A549 (cell line): ENCODE measurements around the gene HDAC2. TPM values are rescaled to one million over a fixed set of nuclear protein-coding genes. Genes with fewer than 3 reads are reported as not detected.

Source experiments
- ATAC-seq, 2 experiments: fragments of 200-7000 bp in 1 of 2; fragments of >200 bp in 1 of 2; cut with Nextera tagmentation in 1 of 2; cut with Tn5 transposase in 1 of 2; 3 replicates each; pipeline versions ENCODE4 v1.8.0 to v1.9.1; 2018 to 2020; ENCODE audit warnings: mild to moderate bottlenecking in 1 of 2, moderate library complexity in 1 of 2
- CTCF ChIA-PET: fragments of 300-600 bp; sonication (Branson Sonifier 250); formaldehyde crosslinking; extraction: SDS; loops from one replicate; lab custom pipeline; 2021; ENCODE audit warnings: antibody characterized with exemption, inconsistent platforms; lab: Yijun Ruan, JAX
- POLR2A ChIA-PET: fragments of 350-600 bp; formaldehyde crosslinking; extraction: SDS; loops from one replicate; lab custom pipeline; 2021; ENCODE audit warnings: antibody characterized with exemption, inconsistent platforms; lab: Yijun Ruan, JAX
- DNase-seq, 2 experiments: peaks; one replicate each; pipeline versions ENCODE4 v3.0.0 to v3.0.0-alpha.2; 2011 to 2016; ENCODE audit warnings: low read depth in 1 of 2, low spot score in 1 of 2
- FAIRE-seq: peaks from 2 replicates; lab custom pipeline; 2011; peaks lifted over from hg19 to GRCh38; lab: Jason Lieb, UNC
- H3K27ac ChIP-seq, 2 experiments: fragments of >200 bp; sonication (Bioruptor Twin); formaldehyde crosslinking; 3 replicates each; pipeline ENCODE4 v1.5.1; 2016 to 2017
- H3K4me1 ChIP-seq: fragments of >200 bp; sonication (Bioruptor Twin); formaldehyde crosslinking; 3 replicates; pipeline ENCODE4 v1.6.1; 2016
- H3K4me2 ChIP-seq: fragments of >200 bp; sonication (Bioruptor Twin); formaldehyde crosslinking; 3 replicates; pipeline ENCODE4 v1.6.1; 2016
- H3K4me3 ChIP-seq: fragments of >200 bp; sonication (Bioruptor Twin); formaldehyde crosslinking; 3 replicates; pipeline ENCODE4 v1.5.1; 2016
- H3K9me3 ChIP-seq: fragments of >200 bp; sonication (Bioruptor Twin); formaldehyde crosslinking; 3 replicates; pipeline ENCODE4 v1.6.1; 2016
- BHLHE40 ChIP-seq: IDR thresholded peaks from 2 replicates; pipeline ENCODE4 v1.6.1; 2012; ENCODE audit warnings: low read depth, low read length, inconsistent platforms
- CBX2 ChIP-seq: fragments of 200-600 bp; sonication (generic); IDR thresholded peaks from 2 replicates; pipeline ENCODE4 v1.6.1; 2016; ENCODE audit warnings: low read depth, mild to moderate bottlenecking, borderline replicate concordance
- CHD4 ChIP-seq: fragments of 200-600 bp; sonication (generic); IDR thresholded peaks from 2 replicates; pipeline ENCODE4 v1.6.1; 2016; ENCODE audit warnings: antibody characterized with exemption, mild to moderate bottlenecking, borderline replicate concordance
- CTCF ChIP-seq: fragments of >200 bp; sonication (Bioruptor Twin); formaldehyde crosslinking; IDR thresholded peaks from 3 replicates; pipeline ENCODE4 v1.5.1; 2016
- EHF ChIP-seq: fragments of 250-450 bp; sonication (Bioruptor Pico); IDR thresholded peaks from 2 replicates; pipeline ENCODE4 v1.5.0; 2020; ENCODE audit warnings: mild to moderate bottlenecking
- ESRRA ChIP-seq: fragments of 150-350 bp; IDR thresholded peaks from 2 replicates; pipeline ENCODE4 v1.6.1; 2014; ENCODE audit warnings: mild to moderate bottlenecking, low read length, borderline replicate concordance
- HDAC2 ChIP-seq: fragments of 200-600 bp; sonication (generic); IDR thresholded peaks from 2 replicates; pipeline ENCODE4 v1.6.1; 2016
- HEYL ChIP-seq: fragments of 250-450 bp; sonication (Bioruptor Pico); IDR thresholded peaks from 2 replicates; pipeline ENCODE4 v1.8.0; 2021; ENCODE audit warnings: mild to moderate bottlenecking, moderate library complexity
- HOXB13 ChIP-seq: fragments of 250-450 bp; sonication (Bioruptor Pico); IDR thresholded peaks from 2 replicates; pipeline ENCODE4 v1.5.0; 2020; ENCODE audit warnings: low read depth, mild to moderate bottlenecking, moderate library complexity
- JUNB ChIP-seq: fragments of >200 bp; sonication (Bioruptor Twin); formaldehyde crosslinking; IDR thresholded peaks from 2 replicates; pipeline ENCODE4 v1.6.1; 2016
- KDM1A ChIP-seq: fragments of 200-600 bp; sonication (generic); IDR thresholded peaks from 2 replicates; pipeline ENCODE4 v1.6.1; 2016; ENCODE audit warnings: low read depth, mild to moderate bottlenecking
- KDM5A ChIP-seq: fragments of 200-600 bp; sonication (generic); IDR thresholded peaks from 2 replicates; pipeline ENCODE4 v1.6.1; 2016; ENCODE audit warnings: antibody characterized with exemption, mild to moderate bottlenecking
- MAZ ChIP-seq: fragments of 150-350 bp; IDR thresholded peaks from 2 replicates; pipeline ENCODE4 v1.6.1; 2014; ENCODE audit warnings: antibody characterized with exemption, low read depth, low read length, borderline replicate concordance
- MYC ChIP-seq: IDR thresholded peaks from 2 replicates; pipeline ENCODE4 v1.6.1; 2012; ENCODE audit warnings: mild to moderate bottlenecking, inconsistent platforms, low read length, improper control_type of control experiment, borderline replicate concordance
- NFE2L2 ChIP-seq: fragments of 150-350 bp; conservative IDR thresholded peaks from 2 replicates; pipeline ENCODE4 v1.6.1; 2014; ENCODE audit warnings: low read length
- RAD21 ChIP-seq, 2 experiments: fragments of >200 bp in 1 of 2; sonication (Bioruptor Twin) in 1 of 2; formaldehyde crosslinking in 1 of 2; IDR thresholded peaks in 1 of 2; conservative IDR thresholded peaks in 1 of 2; 2 replicates in 1 of 2; 3 replicates in 1 of 2; pipeline ENCODE4 v1.6.1; 2012 to 2018; ENCODE audit warnings: inconsistent platforms in 1 of 2
- RCOR1 ChIP-seq: fragments of 150-350 bp; IDR thresholded peaks from 2 replicates; pipeline ENCODE4 v1.6.1; 2014; ENCODE audit warnings: antibody characterized with exemption, low read length, low read depth
- REST ChIP-seq: fragments of 200-600 bp; sonication (generic); IDR thresholded peaks from 2 replicates; pipeline ENCODE4 v1.6.1; 2016; ENCODE audit warnings: antibody characterized with exemption, mild to moderate bottlenecking, moderate library complexity
- SMC3 ChIP-seq: fragments of >200 bp; sonication (Bioruptor Twin); formaldehyde crosslinking; IDR thresholded peaks from 3 replicates; pipeline ENCODE4 v1.6.1; 2018; ENCODE audit warnings: inconsistent platforms
- USF2 ChIP-seq: fragments of 450-650 bp; IDR thresholded peaks from 2 replicates; pipeline ENCODE4 v1.6.1; 2014; ENCODE audit warnings: antibody characterized with exemption
- ZC3H11A ChIP-seq: fragments of 450-650 bp; IDR thresholded peaks from 2 replicates; pipeline ENCODE4 v1.6.1; 2014; ENCODE audit warnings: antibody characterized with exemption, mild to moderate bottlenecking
- ZNF302 ChIP-seq: fragments of 250-450 bp; sonication (Bioruptor Pico); IDR thresholded peaks from 2 replicates; pipeline ENCODE4 v1.9.0; 2021; ENCODE audit warnings: inconsistent platforms, mild to moderate bottlenecking, moderate library complexity
- WGBS: methylation state at CpG from one replicate; pipeline ENCODE4 v1.1.6; 2017; ENCODE audit errors: missing lambda C conversion rate; 5-methylcytosine and 5-hydroxymethylcytosine counted together
- polyA plus RNA-seq, 4 experiments: library from polyadenylated mRNA; depleted of rRNA in 3 of 4; stranded (reverse); fragments of >200 nt; fragmentation: RNase III in 1 of 4; extraction: RNeasy Plus Mini Kit Qiagen cat#74134 plus additional on column Dnase treatment in 1 of 4; gene quantifications; 2 replicates in 3 of 4; 3 replicates in 1 of 4; pipeline ENCODE4 v1.2.3, GENCODE V29; 2011 to 2017

Gene HDAC2
- polyA plus RNA-seq, 2 of the 4 experiments (the other 2 are of a cell fraction), result 103 to 183 TPM

GRCh38 chr6:113939825-113940224 lies 31.1 kb downstream of the HDAC2 start:
- DNase-seq, result no peak
- no peak overlapping the region for H3K27ac ChIP-seq
- POLR2A ChIA-PET, result no interaction called here
- no peaks in the 10 kb centered on the region for H3K4me1 ChIP-seq
- no peak for FAIRE-seq
- no peaks in the 10 kb centered on the region for H3K9me3 ChIP-seq
- CTCF ChIA-PET, result no interaction called here
- no peak for TF ChIP-seq HOXB13 (CRISPR knock-in tag)
- TF ChIP-seq KDM1A, result no peak
- no peak for TF ChIP-seq NFE2L2
- TF ChIP-seq CBX2, result no peak
- no peak for TF ChIP-seq SMC3
- no peak for TF ChIP-seq EHF (CRISPR knock-in tag)
- TF ChIP-seq USF2, result no peak
- no peak for TF ChIP-seq REST
- TF ChIP-seq JUNB, result no peak
- no peak for TF ChIP-seq BHLHE40
- TF ChIP-seq ESRRA, result no peak
- TF ChIP-seq RCOR1, result no peak
- no peak for TF ChIP-seq ZC3H11A
- H3K4me3 ChIP-seq, result no peak overlapping the region
- H3K4me2 ChIP-seq, result no peak overlapping the region
- no peak for ATAC-seq

GRCh38 chr6:113936093-113936934 lies 34.6 kb downstream of the HDAC2 start:
- no peak for FAIRE-seq
- POLR2A ChIA-PET, result no interaction called here
- TF ChIP-seq RAD21 (conservative IDR thresholded peaks at IDR 0.05 in 1 of 2, IDR thresholded peaks at IDR 0.05 in 1 of 2), result peak; percentile 52 to 57
- no peak for TF ChIP-seq MAZ
- peak; percentile 44; the same call in 2 of the 3 replicates for TF ChIP-seq SMC3
- TF ChIP-seq CTCF, result peak; percentile 64
- CTCF ChIA-PET, result interaction anchor here (0.5 to 1.4 kb wide), 5 partner anchors 9 to 1743 kb away, joined by 3 to 4 read pairs (median 4); no protein-coding TSS in a partner anchor
- peak; percentile 64 to 83; a peak in 5 of 6 replicates for ATAC-seq
- DNase-seq, result peak; percentile 15 to 54
- Histone ChIP-seq H3K4me1 (no peaks in the 10 kb centered on the region), H3K4me3 (no peak overlapping the region), H3K4me2 (no peak overlapping the region), H3K27ac (no peak overlapping the region), H3K9me3 (no peaks in the 10 kb centered on the region)
- 88% methylated on average over 5 of the region's 6 CpGs for WGBS

GRCh38 chr6:113934101-113934500 lies 36.8 kb downstream of the HDAC2 start:
- Histone ChIP-seq H3K27ac (no peak overlapping the region), H3K4me2 (no peak overlapping the region), H3K9me3 (no peaks in the 10 kb centered on the region; the same call in 2 of the 3 replicates), H3K4me3 (no peak overlapping the region), H3K4me1 (no peaks in the 10 kb centered on the region)
- ATAC-seq (no peak), FAIRE-seq (no peak), DNase-seq (no peak)
- 93% methylated on average over 2 of the region's 2 CpGs for WGBS
- CTCF ChIA-PET, result no interaction called here
- POLR2A ChIA-PET, result no interaction called here
- TF ChIP-seq ZNF302 (CRISPR knock-in tag) (no peak), CHD4 (no peak), HEYL (no peak), REST (no peak), KDM5A (no peak), MYC (no peak), HDAC2 (no peak)
